Thyroid gland (tissue), 4 donors: ENCODE data around the gene SORCS2. TPM values are rescaled to one million over a fixed set of nuclear protein-coding genes. Genes with fewer than 3 reads are reported as not detected.

ENCODE experiments used
- DNase-seq, 2 donors: peaks; one replicate each; pipeline ENCODE4 v3.0.0-alpha.2; 2019
- H3K27ac ChIP-seq, 3 donors: fragments of 200-600 bp; sonication (generic); 1 replicate in 2 of 3; 2 replicates in 1 of 3; pipeline ENCODE4 v1.5.1; 2016 to 2019; ENCODE audit warnings: mild to moderate bottlenecking in 1 of 3, moderate library complexity in 1 of 3
- H3K27me3 ChIP-seq: fragments of 200-600 bp; sonication (generic); one replicate; pipeline ENCODE4 v1.5.1; 2019
- H3K36me3 ChIP-seq, 2 donors: fragments of 200-600 bp; sonication (generic); one replicate each; pipeline ENCODE4 v1.5.1; 2016 to 2019
- H3K4me1 ChIP-seq, 2 donors: fragments of 200-600 bp; sonication (generic); one replicate each; pipeline ENCODE4 v1.5.1; 2017 to 2019
- H3K4me3 ChIP-seq, 3 donors: fragments of 200-600 bp; sonication (generic); replicated peaks in 1 of 3; 1 replicate in 2 of 3; 2 replicates in 1 of 3; pipeline ENCODE4 v1.5.1; 2016; ENCODE audit warnings: mild to moderate bottlenecking in 1 of 3
- H3K9me3 ChIP-seq: fragments of 200-600 bp; sonication (generic); one replicate; pipeline ENCODE4 v1.5.1; 2017
- POLR2A ChIP-seq, 2 donors: fragments of 450-650 bp; IDR thresholded peaks; one replicate each; pipeline ENCODE4 v1.6.1; 2017; ENCODE audit warnings: antibody characterized with exemption in 2 of 2, mild to moderate bottlenecking in 2 of 2, moderate library complexity in 1 of 2
- WGBS, 2 donors: methylation state at CpG; one replicate each; pipeline ENCODE4 v1.1.5; 2017; 5-methylcytosine and 5-hydroxymethylcytosine counted together
- intact Hi-C: fragments of 100-400 bp; cut with DNase I; formaldehyde crosslinking; loops from one replicate; pipeline ENCODE4 v1.15.1; 2023
- total RNA-seq, 4 donors: library from RNA; depleted of rRNA; stranded (reverse); fragments of >200 nt; gene quantifications; one replicate each; pipeline ENCODE4 v1.2.3, GENCODE V29; 2016
- TF ChIP-seq, protein P1 (sequence below), 6 experiments: fragments of 200-600 bp in 3 of 6; fragments of 450-650 bp in 3 of 6; sonication (generic) in 3 of 6; IDR thresholded peaks; one replicate each; pipeline ENCODE4 v1.5.1; 2016 to 2019; ENCODE audit warnings: antibody characterized with exemption in 6 of 6, mild to moderate bottlenecking in 2 of 6, inconsistent platforms in 1 of 6, moderate library complexity in 1 of 6

Gene SORCS2
- total RNA-seq, 4 donors from 2014 or later: 1.7 to 13.6 (median 3.6) TPM

DNA sequence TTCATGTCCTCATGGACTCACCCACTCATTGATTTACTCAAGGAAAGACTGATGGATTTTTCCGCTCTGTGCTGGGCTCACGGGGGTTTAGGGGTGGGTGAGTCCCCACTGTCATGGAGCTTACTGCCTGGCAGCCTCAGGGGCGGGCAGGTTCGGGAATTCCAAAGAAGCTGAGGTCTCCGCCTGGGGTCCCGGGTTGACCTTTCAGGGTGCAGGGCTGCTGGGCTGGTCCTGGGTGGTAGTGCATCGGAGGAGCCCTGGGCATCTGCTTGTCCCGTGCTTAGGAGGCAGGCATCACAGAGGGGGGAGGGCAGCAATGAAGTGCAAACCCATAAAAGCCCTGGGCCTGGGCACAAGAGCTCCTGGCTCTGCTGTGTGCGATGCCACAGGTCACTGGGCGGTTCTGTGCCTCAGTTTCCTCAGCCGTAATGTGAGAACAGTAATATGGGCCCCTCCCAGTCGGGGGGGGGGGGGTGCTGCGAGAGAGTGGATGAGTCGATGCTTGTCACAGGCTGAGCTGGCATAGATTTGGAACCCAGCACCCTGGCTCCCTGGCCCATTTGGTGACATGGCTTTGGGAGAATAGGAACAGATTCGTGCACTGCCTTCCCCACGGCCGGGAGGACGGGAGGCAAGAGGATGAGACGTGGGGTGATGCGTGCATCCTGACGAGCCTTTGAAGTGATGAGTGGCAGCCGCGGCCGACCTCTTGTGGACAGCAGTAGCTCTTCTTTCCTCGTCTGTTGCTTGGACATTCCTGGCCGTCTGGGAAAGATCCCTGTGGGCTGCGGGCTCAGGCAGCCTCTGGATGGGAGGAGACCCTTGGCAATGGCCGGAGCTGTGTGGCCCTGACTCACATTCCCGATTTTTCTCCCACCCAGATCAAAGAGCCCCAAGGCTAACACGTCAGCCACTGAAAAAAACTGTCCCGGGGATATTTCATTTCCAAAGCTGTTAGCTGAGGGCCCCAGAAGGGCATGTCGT is 200.4 kb downstream of the SORCS2 start:
- 46 to 55% methylated on average over 27 to 30 of the region's 32 CpGs for WGBS, 2 donors
- H3K4me1 ChIP-seq: peaks cover 6 to 14% of the 10 kb centered on the region in 2 donors
- peak in 1 of 2 donors; percentile 21 for DNase-seq
- TF ChIP-seq POLR2A (IDR thresholded peaks at IDR 0.05): no peak
- TF ChIP-seq, protein P1, sequence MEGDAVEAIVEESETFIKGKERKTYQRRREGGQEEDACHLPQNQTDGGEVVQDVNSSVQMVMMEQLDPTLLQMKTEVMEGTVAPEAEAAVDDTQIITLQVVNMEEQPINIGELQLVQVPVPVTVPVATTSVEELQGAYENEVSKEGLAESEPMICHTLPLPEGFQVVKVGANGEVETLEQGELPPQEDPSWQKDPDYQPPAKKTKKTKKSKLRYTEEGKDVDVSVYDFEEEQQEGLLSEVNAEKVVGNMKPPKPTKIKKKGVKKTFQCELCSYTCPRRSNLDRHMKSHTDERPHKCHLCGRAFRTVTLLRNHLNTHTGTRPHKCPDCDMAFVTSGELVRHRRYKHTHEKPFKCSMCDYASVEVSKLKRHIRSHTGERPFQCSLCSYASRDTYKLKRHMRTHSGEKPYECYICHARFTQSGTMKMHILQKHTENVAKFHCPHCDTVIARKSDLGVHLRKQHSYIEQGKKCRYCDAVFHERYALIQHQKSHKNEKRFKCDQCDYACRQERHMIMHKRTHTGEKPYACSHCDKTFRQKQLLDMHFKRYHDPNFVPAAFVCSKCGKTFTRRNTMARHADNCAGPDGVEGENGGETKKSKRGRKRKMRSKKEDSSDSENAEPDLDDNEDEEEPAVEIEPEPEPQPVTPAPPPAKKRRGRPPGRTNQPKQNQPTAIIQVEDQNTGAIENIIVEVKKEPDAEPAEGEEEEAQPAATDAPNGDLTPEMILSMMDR (IDR thresholded peaks at IDR 0.05): peak in 1 of 6 experiments; percentile 6
- H3K4me3 ChIP-seq: no peak overlapping the region
- no peak overlapping the region for H3K27ac ChIP-seq
- H3K36me3 ChIP-seq: no peaks in the 10 kb centered on the region
- no peaks in the 10 kb centered on the region for H3K27me3 ChIP-seq
- H3K9me3 ChIP-seq: no peaks in the 10 kb centered on the region
- intact Hi-C loops: no loop called here

DNA sequence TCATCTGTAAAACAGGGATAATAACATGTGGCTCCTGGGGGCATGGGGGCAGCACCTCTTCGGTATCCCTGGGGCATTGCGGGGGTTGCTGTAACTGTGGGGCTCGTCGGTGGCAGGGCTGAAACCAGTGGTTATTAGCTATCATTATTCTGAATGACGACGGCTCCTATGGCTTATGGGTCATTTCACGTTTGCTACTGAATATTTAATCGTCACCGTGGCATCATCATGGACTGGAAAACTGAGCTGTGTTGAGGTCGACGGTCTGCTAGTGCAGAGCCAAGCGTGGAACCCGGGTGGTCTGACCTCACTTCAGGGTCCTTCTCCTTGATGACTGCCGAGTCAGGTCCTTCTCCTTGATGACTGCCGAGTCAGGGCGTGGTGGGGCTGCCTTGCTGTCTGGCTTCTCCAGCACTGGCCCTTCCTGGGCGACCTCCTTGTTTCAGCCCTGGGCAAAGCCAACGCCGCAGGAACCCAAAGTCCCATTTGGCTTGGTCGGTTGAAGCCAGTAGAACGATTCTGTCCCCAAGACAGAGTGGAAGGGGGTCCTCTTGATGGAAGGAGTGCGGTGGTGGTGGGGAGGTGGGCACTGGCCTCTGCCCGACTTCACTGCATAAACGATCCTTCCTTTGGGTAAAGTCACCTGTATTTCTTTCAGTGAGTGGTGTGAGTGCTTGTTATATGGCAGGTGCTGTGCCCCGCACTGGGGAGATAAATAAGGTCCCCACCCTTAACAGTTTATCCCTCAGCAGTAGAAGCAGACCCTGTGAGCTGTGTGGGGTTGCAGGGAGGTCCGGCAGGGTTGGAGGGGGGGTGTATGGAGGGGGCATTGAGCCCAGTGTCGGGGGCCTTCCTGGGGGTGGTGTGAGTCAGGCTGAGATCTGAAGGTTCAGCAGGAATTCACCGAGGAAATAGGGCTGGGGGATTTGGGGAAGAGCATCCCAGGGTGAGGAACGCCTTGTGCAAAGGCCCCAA is 201.6 kb downstream of the SORCS2 start:
- no peak for DNase-seq
- intact Hi-C loops: no loop called here
- 74 to 82% methylated on average over 23 to 29 of the region's 29 CpGs for WGBS, 2 donors

DNA sequence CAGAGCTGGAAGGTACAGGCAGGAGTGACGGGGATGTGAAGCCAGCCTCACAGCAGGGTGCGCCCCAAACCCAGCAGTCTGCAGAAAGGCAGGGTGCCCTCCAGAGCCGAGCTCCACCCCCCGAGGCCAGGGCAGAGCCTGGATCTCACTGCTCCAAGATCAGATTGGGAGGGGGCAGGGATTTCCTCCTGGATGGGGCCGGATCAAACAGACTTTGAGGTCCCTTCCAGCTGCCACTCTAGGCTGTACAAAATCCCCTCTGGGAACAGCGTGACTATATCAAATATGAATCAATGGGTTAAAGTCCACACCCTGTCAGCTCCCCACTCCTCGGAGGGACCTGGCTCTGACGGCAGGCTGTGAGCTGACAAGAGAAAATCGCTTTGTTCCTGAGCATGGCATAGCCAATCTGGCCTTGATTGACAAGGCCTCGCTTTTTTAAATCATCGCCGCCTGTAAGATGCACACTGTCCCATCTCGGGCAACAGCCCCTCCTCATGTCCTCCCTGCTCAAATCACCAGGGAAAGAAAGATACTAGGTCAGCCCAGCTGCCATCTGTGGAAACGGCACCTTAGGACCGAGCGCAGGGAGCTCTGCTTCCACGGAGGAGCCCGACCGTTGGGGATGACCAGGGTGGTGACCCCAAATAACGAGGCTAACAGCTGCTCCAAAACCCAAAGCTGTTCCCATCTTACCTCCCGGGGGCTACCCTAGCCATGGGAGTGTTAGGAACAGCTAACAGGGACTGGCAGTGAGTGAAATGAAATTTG is 202.5 kb downstream of the SORCS2 start:
- intact Hi-C loops: no loop called here
- Histone ChIP-seq H3K4me3 (no peak overlapping the region), H3K27ac (no peak overlapping the region), H3K4me1 (peaks cover 13 to 16% of the 10 kb centered on the region in 2 donors), H3K9me3 (no peaks in the 10 kb centered on the region), H3K36me3 (no peaks in the 10 kb centered on the region), H3K27me3 (no peaks in the 10 kb centered on the region)
- no peak for DNase-seq
- TF ChIP-seq POLR2A (IDR thresholded peaks at IDR 0.05): no peak
- TF ChIP-seq, protein P1 (IDR thresholded peaks at IDR 0.05): no peak
- WGBS, 2 donors: 78 to 87% methylated on average over 13 to 21 of the region's 21 CpGs

More for the DNA sequence above, 201.6 kb downstream of the SORCS2 start:
- Histone ChIP-seq H3K4me3 (no peak overlapping the region), H3K27ac (no peak overlapping the region), H3K4me1 (peaks cover 13 to 16% of the 10 kb centered on the region in 2 donors), H3K9me3 (no peaks in the 10 kb centered on the region), H3K27me3 (no peaks in the 10 kb centered on the region), H3K36me3 (no peaks in the 10 kb centered on the region)
- TF ChIP-seq, protein P1 (IDR thresholded peaks at IDR 0.05): no peak
- TF ChIP-seq POLR2A (IDR thresholded peaks at IDR 0.05): no peak

DNA sequence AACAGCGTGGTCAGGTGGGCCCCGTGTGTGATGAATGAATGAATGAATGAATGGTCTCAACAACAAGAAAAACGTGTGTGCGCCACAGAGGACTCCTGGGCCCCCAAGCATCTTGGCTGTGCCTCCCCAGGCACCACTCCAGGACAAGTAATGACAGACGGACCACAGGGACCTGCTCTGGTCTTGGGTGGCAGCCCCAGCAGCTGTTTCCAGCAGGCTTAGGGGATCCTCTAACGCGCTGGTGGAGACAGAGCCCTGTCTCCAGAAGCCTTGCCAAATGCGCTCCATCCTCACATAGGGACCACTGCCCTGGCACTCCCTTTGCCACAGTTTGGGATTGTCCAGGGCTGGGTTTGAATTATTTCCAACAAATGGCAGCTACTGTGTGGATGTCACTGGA is 203.3 kb downstream of the SORCS2 start:
- intact Hi-C loops: no loop called here
- Histone ChIP-seq H3K4me1 (peaks cover 13 to 16% of the 10 kb centered on the region in 2 donors), H3K27ac (no peak overlapping the region), H3K36me3 (no peaks in the 10 kb centered on the region), H3K4me3 (no peak overlapping the region), H3K27me3 (no peaks in the 10 kb centered on the region), H3K9me3 (no peaks in the 10 kb centered on the region)
- no peak for DNase-seq
- 88 to 93% methylated on average over 8 of the region's 8 CpGs for WGBS, 2 donors
- TF ChIP-seq, protein P1 (IDR thresholded peaks at IDR 0.05): no peak
- TF ChIP-seq POLR2A (IDR thresholded peaks at IDR 0.05): no peak
